ENCODE measurements around the gene ALKBH3. TPM values are rescaled to one million over a fixed set of nuclear protein-coding genes. Genes with fewer than 3 reads are reported as not detected.

The ALKBH3 gene
- total and polyA plus RNA-seq, 2 experiments from 2014 or later: 10.7 to 10.8 TPM

DNA sequence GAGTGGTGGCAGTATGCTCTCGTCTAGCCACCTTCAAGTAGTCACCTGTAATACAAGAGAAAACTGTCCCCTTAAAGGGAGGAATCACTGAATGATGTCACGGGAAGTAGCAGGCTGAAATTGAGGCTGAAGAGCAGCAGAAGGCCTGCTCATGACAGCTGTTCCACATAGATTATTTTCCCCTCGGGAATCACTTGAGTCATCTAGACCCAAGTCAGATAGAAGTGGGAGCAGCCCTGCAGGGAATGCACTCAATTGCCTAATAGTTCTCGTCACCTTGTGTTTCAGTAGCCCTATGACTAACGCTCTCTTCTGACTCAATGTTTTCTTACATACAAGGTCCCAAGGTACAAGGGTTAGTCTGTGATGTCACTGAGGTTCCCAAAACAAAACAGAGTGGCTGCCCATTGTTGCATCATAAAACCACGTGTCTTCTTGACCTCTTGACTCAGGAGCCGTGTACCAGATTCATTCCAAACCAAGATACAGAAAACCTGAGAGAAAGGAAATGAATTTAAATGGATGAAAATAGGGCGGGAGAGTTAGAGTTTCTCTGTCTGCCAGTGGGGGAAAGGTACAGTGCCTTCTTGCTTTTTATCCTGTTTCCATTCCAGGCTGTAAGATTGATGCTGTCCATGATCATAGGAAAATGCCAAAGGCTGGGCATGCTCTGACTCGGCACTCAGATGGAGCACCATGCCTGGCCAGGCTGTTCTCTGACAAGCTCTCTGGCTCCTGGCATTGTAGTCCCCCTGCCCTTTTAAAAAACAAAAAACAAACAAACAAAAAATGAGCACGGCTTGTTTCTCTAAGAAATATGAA, 40.2 kb downstream of the ALKBH3 start:
- Mint-ChIP-seq H3K27me3 (ENCODE audit: insufficient read depth, low read depth, poor library complexity) (no peaks in the 10 kb centered on the region), H3K4me3 (no peak overlapping the region), H3K36me3 (ENCODE audit: low read depth) (peaks cover 6% of the 10 kb centered on the region; the same call in 1 of the 3 replicates), H3K27ac (peak overlapping the region; percentile 48; the same call in 1 of the 2 replicates), H3K9me3 (no peaks in the 10 kb centered on the region), H3K4me1 (peaks cover 25% of the 10 kb centered on the region)
- Histone ChIP-seq H4K20me1 (replicated peaks; ENCODE audit: insufficient read depth) (no peaks in the 10 kb centered on the region), H3K4me3 (no peak overlapping the region), H3F3A (replicated peaks; ENCODE audit: low read depth) (0 out of 2 replicates have a peak, but pooled peaks cover 3% of the 10 kb centered on the region), H3K36me3 (ENCODE audit: insufficient read depth) (no peaks in the 10 kb centered on the region), H3K9me2 (ENCODE audit: insufficient read depth) (no peaks in the 10 kb centered on the region), H3K27ac (ENCODE audit: low read depth) (no peak overlapping the region), H3K4me2 (no peak overlapping the region), H3K79me2 (replicated peaks; ENCODE audit: insufficient read depth) (no peaks in the 10 kb centered on the region), H3K4me1 (ENCODE audit: insufficient read depth) (peaks cover 20% of the 10 kb centered on the region; the same call in 1 of the 2 replicates), H2AFZ (no peak overlapping the region), H3K27me3 (ENCODE audit: insufficient read depth) (no peaks in the 10 kb centered on the region)
- ATAC-seq: no peak
- no peak for DNase-seq (ENCODE audit: low spot score)
- no peak for TF ChIP-seq EZH2 (IDR thresholded peaks at IDR 0.05; ENCODE audit: low read depth, unreplicated experiment)
- no peak for TF ChIP-seq NANOG (IDR thresholded peaks at IDR 0.05; ENCODE audit: borderline replicate concordance)
- TF ChIP-seq ETS1 (IDR thresholded peaks at IDR 0.05): no peak
- TF ChIP-seq ZNF331 (CRISPR knock-in tag; IDR thresholded peaks at IDR 0.05; ENCODE audit: low read depth): no peak
- no peak for TF ChIP-seq CTCF (conservative IDR thresholded peaks at IDR 0.05; ENCODE audit: low read depth in 2 of 2)
- no peak for TF ChIP-seq STAT1 (IDR thresholded peaks at IDR 0.05; ENCODE audit: unreplicated experiment)
- no peak for TF ChIP-seq EZH2phosphoT487 (IDR thresholded peaks at IDR 0.05; ENCODE audit: unreplicated experiment)
- TF ChIP-seq ZNF462 (CRISPR knock-in tag; IDR thresholded peaks at IDR 0.05): no peak
